Liver (tissue), 9 donors: ENCODE results near the gene TSPAN15. TPM values are rescaled to one million over a fixed set of nuclear protein-coding genes. Genes with fewer than 3 reads are reported as not detected.

ENCODE experiments used
- DNase-seq: peaks from one replicate; pipeline ENCODE4 v3.0.0-alpha.2; 2017; ENCODE audit warnings: low spot score
- H3K27ac ChIP-seq, 2 donors: one replicate each; pipeline ENCODE4 v1.7.0; 2013; ENCODE audit warnings: inconsistent platforms in 2 of 2, low read length in 2 of 2, control low read depth in 1 of 2, low read depth in 1 of 2, mild to moderate bottlenecking in 1 of 2
- H3K27me3 ChIP-seq, 4 donors: one replicate each; pipeline versions ENCODE4 v1.6.1 to v1.7.0; 2013; ENCODE audit warnings: low read length in 3 of 4, inconsistent platforms in 1 of 4, mild to moderate bottlenecking in 1 of 4, moderate library complexity in 1 of 4; ENCODE audit not compliant: control insufficient read depth in 4 of 4, insufficient read depth in 4 of 4
- H3K36me3 ChIP-seq, 4 donors: one replicate each; pipeline versions ENCODE4 v1.6.1 to v1.7.0; 2013; ENCODE audit warnings: low read length in 3 of 4, mild to moderate bottlenecking in 3 of 4, low read depth in 1 of 4, moderate library complexity in 1 of 4; ENCODE audit not compliant: control insufficient read depth in 4 of 4, insufficient read depth in 3 of 4
- H3K4me1 ChIP-seq, 4 donors: one replicate each; pipeline versions ENCODE4 v1.6.1 to v1.7.0; 2013; ENCODE audit warnings: low read length in 3 of 4, mild to moderate bottlenecking in 3 of 4, moderate library complexity in 1 of 4; ENCODE audit not compliant: control insufficient read depth in 4 of 4, insufficient read depth in 4 of 4
- H3K4me3 ChIP-seq, 3 donors: one replicate each; pipeline versions ENCODE4 v1.6.1 to v1.7.0; 2013; ENCODE audit warnings: low read length in 3 of 3, control low read depth in 1 of 3, low read depth in 1 of 3, mild to moderate bottlenecking in 1 of 3
- H3K9ac ChIP-seq, 2 donors: one replicate each; pipeline ENCODE4 v1.7.0; 2013; ENCODE audit warnings: low read length in 2 of 2, mild to moderate bottlenecking in 2 of 2, moderate library complexity in 2 of 2, control low read depth in 1 of 2, low read depth in 1 of 2
- H3K9me3 ChIP-seq, 4 donors: one replicate each; pipeline versions ENCODE4 v1.6.1 to v1.7.0; 2013; ENCODE audit warnings: low read length in 3 of 4; ENCODE audit not compliant: control insufficient read depth in 4 of 4
- CTCF ChIP-seq: fragments of 150-350 bp; IDR thresholded peaks from 2 replicates; pipeline ENCODE4 v1.5.1; 2017; ENCODE audit warnings: improper control_type of control experiment, low read depth, low read length; ENCODE audit not compliant: missing input control
- FOXA1 ChIP-seq: IDR thresholded peaks from 2 replicates; pipeline ENCODE4 v1.6.1; 2016; ENCODE audit warnings: antibody characterized with exemption
- GABPA ChIP-seq, 2 donors: IDR thresholded peaks in 1 of 2; conservative IDR thresholded peaks in 1 of 2; 2 replicates each; pipeline ENCODE4 v1.6.1; 2016; ENCODE audit warnings: antibody characterized with exemption in 2 of 2, mild to moderate bottlenecking in 1 of 2, moderate library complexity in 1 of 2
- HNF4A ChIP-seq, 2 donors: conservative IDR thresholded peaks; 2 replicates each; pipeline ENCODE4 v1.6.1; 2016; ENCODE audit warnings: antibody characterized with exemption in 2 of 2, mild to moderate bottlenecking in 2 of 2
- JUND ChIP-seq, 2 donors: IDR thresholded peaks; 2 replicates each; pipeline ENCODE4 v1.6.1; 2016; ENCODE audit warnings: antibody characterized with exemption in 2 of 2
- NR2F2 ChIP-seq: IDR thresholded peaks from 2 replicates; pipeline ENCODE4 v1.6.1; 2016; ENCODE audit warnings: antibody characterized with exemption
- RAD21 ChIP-seq, 2 donors: IDR thresholded peaks; 2 replicates each; pipeline ENCODE4 v1.6.1; 2016; ENCODE audit warnings: antibody characterized with exemption in 2 of 2, mild to moderate bottlenecking in 2 of 2
- RXRA ChIP-seq, 2 donors: IDR thresholded peaks; 2 replicates each; pipeline ENCODE4 v1.6.1; 2017 to 2018; ENCODE audit warnings: antibody characterized with exemption in 2 of 2, mild to moderate bottlenecking in 1 of 2
- SP1 ChIP-seq: IDR thresholded peaks from 2 replicates; pipeline ENCODE4 v1.6.1; 2018; ENCODE audit warnings: antibody characterized with exemption, mild to moderate bottlenecking
- YY1 ChIP-seq: IDR thresholded peaks from 2 replicates; pipeline ENCODE4 v1.6.1; 2016; ENCODE audit warnings: antibody characterized with exemption, mild to moderate bottlenecking
- ZBTB33 ChIP-seq: IDR thresholded peaks from 2 replicates; pipeline ENCODE4 v1.6.1; 2016; ENCODE audit warnings: antibody characterized with exemption
- WGBS: extraction: QIAGEN DNeasy Blood & Tissue Kit; methylation state at CpG from one replicate; pipeline ENCODE4 v1.1.7; 2013; 5-methylcytosine and 5-hydroxymethylcytosine counted together
- polyA plus RNA-seq, 2 donors: library from polyadenylated mRNA; stranded (reverse) in 1 of 2; unstranded in 1 of 2; fragments of 200-250 nt in 1 of 2; fragments of >200 nt in 1 of 2; fragmentation: Nextera tagmentation in 1 of 2; extraction: Ambion mirVana in 1 of 2; gene quantifications; one replicate each; pipeline versions ENCODE4 v1.2.1 to v1.2.3, GENCODE V29; 2013 to 2015
- total RNA-seq, 2 donors: library from RNA; depleted of rRNA; stranded (reverse); fragments of >200 nt; gene quantifications; one replicate each; pipeline ENCODE4 v1.2.3, GENCODE V29; 2014
- TF ChIP-seq, protein P1 (sequence below): IDR thresholded peaks from 2 replicates; pipeline ENCODE4 v1.6.1; 2016; ENCODE audit warnings: antibody characterized with exemption, mild to moderate bottlenecking
- TF ChIP-seq, protein P2 (sequence below): IDR thresholded peaks from 2 replicates; pipeline ENCODE4 v1.6.1; 2016; ENCODE audit warnings: antibody characterized with exemption
- donor health status: healthy.
- donor health status: healthy.
- donor health status: healthy.
- donor health status: healthy.
- donor health status: healthy.

TSPAN15 gene
- total and polyA plus RNA-seq, 4 donors, result 2.0 to 4.3 (median 3.3) TPM

DNA sequence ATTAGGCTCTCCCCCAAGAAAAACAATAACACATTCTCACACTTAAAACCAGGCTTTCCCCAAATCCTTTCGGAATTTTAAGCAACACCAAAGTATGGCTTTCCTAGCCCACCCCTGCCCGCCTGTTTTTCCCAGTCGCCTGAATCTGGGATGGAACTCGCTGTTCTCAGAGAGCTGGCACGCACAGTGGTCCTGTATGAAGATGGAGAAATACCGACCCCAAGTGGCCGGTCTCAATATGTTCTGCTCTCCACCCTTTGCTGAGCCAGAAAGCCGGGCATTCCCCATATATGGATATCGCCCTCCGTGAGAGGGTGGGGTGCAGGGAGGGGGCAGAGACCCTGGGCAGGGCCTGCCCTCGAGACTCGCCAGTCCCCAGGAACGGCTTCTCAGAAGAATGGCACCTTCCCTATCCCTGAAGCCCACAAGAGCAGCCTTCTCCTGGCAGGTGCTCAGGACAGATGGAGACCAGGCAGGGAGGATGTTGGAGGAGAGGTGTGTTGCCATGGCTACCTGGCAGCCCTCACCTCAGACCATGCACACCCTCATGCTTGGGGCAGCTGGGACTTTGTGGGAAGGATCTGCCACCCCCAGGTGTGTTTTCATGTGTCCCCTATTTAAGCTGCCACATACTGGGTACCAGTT, 37.9 kb upstream of the TSPAN15 start:
- no peaks in the 10 kb centered on the region for H3K36me3 ChIP-seq
- peaks cover 0 to 4% (median 2%) of the 10 kb centered on the region in 4 donors for H3K4me1 ChIP-seq
- no peak overlapping the region for H3K27ac ChIP-seq
- H3K27me3 ChIP-seq, result no peaks in the 10 kb centered on the region
- 17% methylated on average over 13 of the region's 13 CpGs for WGBS
- DNase-seq, result peak; percentile 50
- no peak overlapping the region for H3K4me3 ChIP-seq
- no peaks in the 10 kb centered on the region for H3K9me3 ChIP-seq
- TF ChIP-seq RAD21 (IDR thresholded peaks at IDR 0.05), result peak; percentile 71 to 76
- peak; percentile 41 for TF ChIP-seq CTCF
- no peak for TF ChIP-seq FOXA1
- no peak overlapping the region for H3K9ac ChIP-seq

GRCh38 chr10:69414036-69415018, 36.9 kb upstream of the TSPAN15 start:
- Histone ChIP-seq H3K4me1 (no peaks in the 10 kb centered on the region), H3K27ac (no peak overlapping the region), H3K27me3 (no peaks in the 10 kb centered on the region), H3K9ac (no peak overlapping the region), H3K4me3 (no peak overlapping the region), H3K36me3 (no peaks in the 10 kb centered on the region), H3K9me3 (no peaks in the 10 kb centered on the region)
- no peak for DNase-seq
- TF ChIP-seq, protein P1, sequence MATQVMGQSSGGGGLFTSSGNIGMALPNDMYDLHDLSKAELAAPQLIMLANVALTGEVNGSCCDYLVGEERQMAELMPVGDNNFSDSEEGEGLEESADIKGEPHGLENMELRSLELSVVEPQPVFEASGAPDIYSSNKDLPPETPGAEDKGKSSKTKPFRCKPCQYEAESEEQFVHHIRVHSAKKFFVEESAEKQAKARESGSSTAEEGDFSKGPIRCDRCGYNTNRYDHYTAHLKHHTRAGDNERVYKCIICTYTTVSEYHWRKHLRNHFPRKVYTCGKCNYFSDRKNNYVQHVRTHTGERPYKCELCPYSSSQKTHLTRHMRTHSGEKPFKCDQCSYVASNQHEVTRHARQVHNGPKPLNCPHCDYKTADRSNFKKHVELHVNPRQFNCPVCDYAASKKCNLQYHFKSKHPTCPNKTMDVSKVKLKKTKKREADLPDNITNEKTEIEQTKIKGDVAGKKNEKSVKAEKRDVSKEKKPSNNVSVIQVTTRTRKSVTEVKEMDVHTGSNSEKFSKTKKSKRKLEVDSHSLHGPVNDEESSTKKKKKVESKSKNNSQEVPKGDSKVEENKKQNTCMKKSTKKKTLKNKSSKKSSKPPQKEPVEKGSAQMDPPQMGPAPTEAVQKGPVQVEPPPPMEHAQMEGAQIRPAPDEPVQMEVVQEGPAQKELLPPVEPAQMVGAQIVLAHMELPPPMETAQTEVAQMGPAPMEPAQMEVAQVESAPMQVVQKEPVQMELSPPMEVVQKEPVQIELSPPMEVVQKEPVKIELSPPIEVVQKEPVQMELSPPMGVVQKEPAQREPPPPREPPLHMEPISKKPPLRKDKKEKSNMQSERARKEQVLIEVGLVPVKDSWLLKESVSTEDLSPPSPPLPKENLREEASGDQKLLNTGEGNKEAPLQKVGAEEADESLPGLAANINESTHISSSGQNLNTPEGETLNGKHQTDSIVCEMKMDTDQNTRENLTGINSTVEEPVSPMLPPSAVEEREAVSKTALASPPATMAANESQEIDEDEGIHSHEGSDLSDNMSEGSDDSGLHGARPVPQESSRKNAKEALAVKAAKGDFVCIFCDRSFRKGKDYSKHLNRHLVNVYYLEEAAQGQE, result no peak
- TF ChIP-seq, protein P2, sequence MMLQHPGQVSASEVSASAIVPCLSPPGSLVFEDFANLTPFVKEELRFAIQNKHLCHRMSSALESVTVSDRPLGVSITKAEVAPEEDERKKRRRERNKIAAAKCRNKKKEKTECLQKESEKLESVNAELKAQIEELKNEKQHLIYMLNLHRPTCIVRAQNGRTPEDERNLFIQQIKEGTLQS, result no peak
- TF ChIP-seq HNF4A (conservative IDR thresholded peaks at IDR 0.05) (no peak), SP1 (no peak), NR2F2 (no peak), ZBTB33 (no peak), FOXA1 (no peak), JUND (IDR thresholded peaks at IDR 0.05) (no peak), YY1 (no peak), GABPA (IDR thresholded peaks at IDR 0.05 in 1 of 2, conservative IDR thresholded peaks at IDR 0.05 in 1 of 2) (no peak), RXRA (IDR thresholded peaks at IDR 0.05) (no peak)
- 89% methylated on average over 20 of the region's 20 CpGs for WGBS
